Measurements from ENCODE around the gene LNX2. TPM values are rescaled to one million over a fixed set of nuclear protein-coding genes. Genes with fewer than 3 reads are reported as not detected.

LNX2 gene
- total and polyA plus RNA-seq, 2 donors (not counting 1 experiment from before 2014, with no cell fraction given), result 2.9 to 10.9 TPM

GRCh38 chr13:27632214-27632613 lies 11.9 kb upstream of the LNX2 start:
- Histone ChIP-seq H3K4me3 (ENCODE audit: control extremely low read depth in 1 of 5, extremely low read depth in 1 of 5, insufficient read depth in 1 of 5, low read depth in 2 of 5, low read length in 4 of 5) (no peak overlapping the region), H3K4me1 (ENCODE audit: control insufficient read depth in 2 of 2, insufficient read depth in 2 of 2, low read length in 2 of 2) (no peaks in the 10 kb centered on the region), H3K79me2 (ENCODE audit: control insufficient read depth, insufficient read depth, low read length) (peaks cover 74% of the 10 kb centered on the region), H3K9me3 (ENCODE audit: control extremely low read depth in 1 of 3, control insufficient read depth in 2 of 3, insufficient read depth in 1 of 3, low read length in 2 of 3) (no peaks in the 10 kb centered on the region), H3K4me2 (replicated peaks; ENCODE audit: low read depth, low read length, poor library complexity, severe bottlenecking) (no peak overlapping the region), H2AFZ (ENCODE audit: insufficient read depth, low read depth, low read length, poor library complexity, severe bottlenecking) (no peak overlapping the region), H3K36me3 (replicated peaks in 1 of 2; ENCODE audit: control extremely low read depth in 1 of 2, control insufficient read depth in 1 of 2, extremely low read depth in 1 of 2, insufficient read depth in 2 of 2, low read length in 1 of 2) (peaks cover 17 to 28% of the 10 kb centered on the region in 2 experiments), H3K27me3 (replicated peaks in 1 of 4; ENCODE audit: control extremely low read depth in 1 of 4, control insufficient read depth in 3 of 4, insufficient read depth in 4 of 4, low read length in 3 of 4) (no peaks in the 10 kb centered on the region), H4K20me1 (ENCODE audit: control insufficient read depth, insufficient read depth, low read length, poor library complexity, severe bottlenecking) (peaks cover 59% of the 10 kb centered on the region), H3K27ac (ENCODE audit: low read length in 2 of 2) (no peak overlapping the region), H3K9ac (ENCODE audit: low read length) (no peak overlapping the region)
- ChIA-PET POLR2A (no interaction called here), CTCF (interaction anchor here (1.0 kb wide), 1 partner anchor 20 kb away, joined by 3 read pairs; no protein-coding TSS in a partner anchor)
- Mint-ChIP-seq H3K27ac (no peak overlapping the region), H3K27me3 (no peaks in the 10 kb centered on the region), H3K9me3 (ENCODE audit: insufficient read depth) (no peaks in the 10 kb centered on the region), H3K4me3 (no peak overlapping the region), H3K4me1 (peaks cover 34% of the 10 kb centered on the region)
- no peak for ATAC-seq (ENCODE audit: low read depth)
- intact Hi-C loops (cut with micrococcal nuclease), result no loop called here
- WGBS (ENCODE audit: insufficient coverage), result no CpG with 5 or more reads among the region's 4 CpGs
- TF ChIP-seq EZH2 (IDR thresholded peaks at IDR 0.05; ENCODE audit: borderline replicate concordance, insufficient read depth, low read depth, low read length, poor library complexity, severe bottlenecking), result no peak
- TF ChIP-seq, protein P1, sequence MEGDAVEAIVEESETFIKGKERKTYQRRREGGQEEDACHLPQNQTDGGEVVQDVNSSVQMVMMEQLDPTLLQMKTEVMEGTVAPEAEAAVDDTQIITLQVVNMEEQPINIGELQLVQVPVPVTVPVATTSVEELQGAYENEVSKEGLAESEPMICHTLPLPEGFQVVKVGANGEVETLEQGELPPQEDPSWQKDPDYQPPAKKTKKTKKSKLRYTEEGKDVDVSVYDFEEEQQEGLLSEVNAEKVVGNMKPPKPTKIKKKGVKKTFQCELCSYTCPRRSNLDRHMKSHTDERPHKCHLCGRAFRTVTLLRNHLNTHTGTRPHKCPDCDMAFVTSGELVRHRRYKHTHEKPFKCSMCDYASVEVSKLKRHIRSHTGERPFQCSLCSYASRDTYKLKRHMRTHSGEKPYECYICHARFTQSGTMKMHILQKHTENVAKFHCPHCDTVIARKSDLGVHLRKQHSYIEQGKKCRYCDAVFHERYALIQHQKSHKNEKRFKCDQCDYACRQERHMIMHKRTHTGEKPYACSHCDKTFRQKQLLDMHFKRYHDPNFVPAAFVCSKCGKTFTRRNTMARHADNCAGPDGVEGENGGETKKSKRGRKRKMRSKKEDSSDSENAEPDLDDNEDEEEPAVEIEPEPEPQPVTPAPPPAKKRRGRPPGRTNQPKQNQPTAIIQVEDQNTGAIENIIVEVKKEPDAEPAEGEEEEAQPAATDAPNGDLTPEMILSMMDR (IDR thresholded peaks at IDR 0.05), result no peak
- no peak for DNase-seq

DNA sequence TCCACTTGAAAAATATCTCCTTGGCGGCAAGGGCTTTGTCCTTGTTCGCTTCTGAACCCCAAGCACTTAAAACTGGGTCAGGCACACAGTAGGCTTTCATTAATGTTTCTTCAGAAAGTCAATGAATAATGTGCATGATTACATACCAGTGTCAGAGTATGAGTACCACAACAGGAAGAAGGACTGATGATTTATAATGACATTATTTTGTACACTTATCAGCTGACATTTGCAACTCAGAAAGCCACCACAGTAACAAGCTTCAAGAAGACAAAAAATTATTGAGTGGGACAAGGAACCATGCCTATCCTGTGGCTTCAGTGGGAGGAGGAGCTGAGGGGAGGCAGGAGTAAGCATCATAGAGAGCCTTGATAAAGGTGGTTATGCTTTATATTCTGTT lies 11.3 kb upstream of the LNX2 start:
- no peak overlapping the region for H3K4me3 Mint-ChIP-seq
- intact Hi-C loops (cut with micrococcal nuclease), result no loop called here
- TF ChIP-seq EZH2 (IDR thresholded peaks at IDR 0.05; ENCODE audit: borderline replicate concordance, insufficient read depth, low read depth, low read length, poor library complexity, severe bottlenecking), result no peak
- TF ChIP-seq, protein P1 (IDR thresholded peaks at IDR 0.05), result no peak
- peaks cover 74% of the 10 kb centered on the region for H3K79me2 ChIP-seq (ENCODE audit: control insufficient read depth, insufficient read depth, low read length)
- H3K4me2 ChIP-seq (replicated peaks; ENCODE audit: low read depth, low read length, poor library complexity, severe bottlenecking), result no peak overlapping the region
- H3K27ac Mint-ChIP-seq, result no peak overlapping the region
- no peak for DNase-seq
- H3K9me3 ChIP-seq (ENCODE audit: control extremely low read depth in 1 of 3, control insufficient read depth in 2 of 3, insufficient read depth in 1 of 3, low read length in 2 of 3), result no peaks in the 10 kb centered on the region
- H4K20me1 ChIP-seq (ENCODE audit: control insufficient read depth, insufficient read depth, low read length, poor library complexity, severe bottlenecking), result peaks cover 59% of the 10 kb centered on the region
- no peak overlapping the region for H3K27ac ChIP-seq (ENCODE audit: low read length in 2 of 2)
- H3K9me3 Mint-ChIP-seq (ENCODE audit: insufficient read depth), result no peaks in the 10 kb centered on the region
- peaks cover 36% of the 10 kb centered on the region for H3K4me1 Mint-ChIP-seq
- CTCF ChIA-PET, result interaction anchor here (1.0 kb wide), 1 partner anchor 19 kb away, joined by 3 read pairs; no protein-coding TSS in a partner anchor
- H3K9ac ChIP-seq (ENCODE audit: low read length), result no peak overlapping the region
- no peak overlapping the region for H3K4me3 ChIP-seq (ENCODE audit: control extremely low read depth in 1 of 5, extremely low read depth in 1 of 5, insufficient read depth in 1 of 5, low read depth in 2 of 5, low read length in 4 of 5)
- H2AFZ ChIP-seq (ENCODE audit: insufficient read depth, low read depth, low read length, poor library complexity, severe bottlenecking), result no peak overlapping the region
- no peaks in the 10 kb centered on the region for H3K27me3 Mint-ChIP-seq
- WGBS (ENCODE audit: insufficient coverage), result no CpG with 5 or more reads among the region's 2 CpGs
- POLR2A ChIA-PET, result no interaction called here
- H3K4me1 ChIP-seq (ENCODE audit: control insufficient read depth in 2 of 2, insufficient read depth in 2 of 2, low read length in 2 of 2), result no peaks in the 10 kb centered on the region
- ATAC-seq (ENCODE audit: low read depth), result no peak
- no peaks in the 10 kb centered on the region for H3K27me3 ChIP-seq (replicated peaks in 1 of 4; ENCODE audit: control extremely low read depth in 1 of 4, control insufficient read depth in 3 of 4, insufficient read depth in 4 of 4, low read length in 3 of 4)
- H3K36me3 ChIP-seq (replicated peaks in 1 of 2; ENCODE audit: control extremely low read depth in 1 of 2, control insufficient read depth in 1 of 2, extremely low read depth in 1 of 2, insufficient read depth in 2 of 2, low read length in 1 of 2), result peaks cover 17 to 28% of the 10 kb centered on the region in 2 experiments
